GM12875 (cell line): Measurements from ENCODE around the gene OPRL1.
"Not testable (repeated sequence)": the region's sequence is repeated elsewhere in the genome, so short reads cannot be mapped to it uniquely, and the experiment has no call there.

Source experiments
- H3K4me3 ChIP-seq: one replicate; pipeline ENCODE4 v1.5.1; 2011; ENCODE audit warnings: low read depth, low read length, control low read depth
- TF ChIP-seq, protein P1 (sequence below): IDR thresholded peaks from 2 replicates; pipeline ENCODE4 v1.5.1; 2011; ENCODE audit warnings: low read depth, mild to moderate bottlenecking, control low read depth, inconsistent platforms, low read length, moderate library complexity, borderline replicate concordance; ENCODE audit not compliant: insufficient read depth

OPRL1 gene

DNA sequence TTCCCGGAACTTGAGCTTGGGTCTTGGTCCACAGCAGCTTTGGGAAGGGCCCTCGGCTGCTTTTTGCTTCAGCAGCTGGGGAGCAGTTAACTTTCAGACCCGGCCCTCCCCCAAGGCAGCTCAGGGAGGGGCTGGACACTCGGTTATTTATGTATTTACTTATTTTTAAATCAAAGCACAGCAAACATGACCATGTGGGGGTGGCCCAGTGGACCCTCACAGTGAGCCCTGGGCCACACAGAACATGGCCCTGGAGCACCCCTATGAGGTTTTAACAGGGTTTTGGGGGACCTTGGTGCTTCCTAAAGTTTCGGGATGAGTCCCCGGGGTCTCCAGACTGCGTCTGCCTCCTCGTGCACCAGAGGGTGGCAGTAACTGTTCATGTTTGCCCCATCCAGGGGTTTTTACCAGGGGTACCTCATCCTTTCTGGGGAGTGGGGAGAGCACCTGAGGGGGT is 54.1 kb downstream of the OPRL1 start:
- TF ChIP-seq, protein P1, sequence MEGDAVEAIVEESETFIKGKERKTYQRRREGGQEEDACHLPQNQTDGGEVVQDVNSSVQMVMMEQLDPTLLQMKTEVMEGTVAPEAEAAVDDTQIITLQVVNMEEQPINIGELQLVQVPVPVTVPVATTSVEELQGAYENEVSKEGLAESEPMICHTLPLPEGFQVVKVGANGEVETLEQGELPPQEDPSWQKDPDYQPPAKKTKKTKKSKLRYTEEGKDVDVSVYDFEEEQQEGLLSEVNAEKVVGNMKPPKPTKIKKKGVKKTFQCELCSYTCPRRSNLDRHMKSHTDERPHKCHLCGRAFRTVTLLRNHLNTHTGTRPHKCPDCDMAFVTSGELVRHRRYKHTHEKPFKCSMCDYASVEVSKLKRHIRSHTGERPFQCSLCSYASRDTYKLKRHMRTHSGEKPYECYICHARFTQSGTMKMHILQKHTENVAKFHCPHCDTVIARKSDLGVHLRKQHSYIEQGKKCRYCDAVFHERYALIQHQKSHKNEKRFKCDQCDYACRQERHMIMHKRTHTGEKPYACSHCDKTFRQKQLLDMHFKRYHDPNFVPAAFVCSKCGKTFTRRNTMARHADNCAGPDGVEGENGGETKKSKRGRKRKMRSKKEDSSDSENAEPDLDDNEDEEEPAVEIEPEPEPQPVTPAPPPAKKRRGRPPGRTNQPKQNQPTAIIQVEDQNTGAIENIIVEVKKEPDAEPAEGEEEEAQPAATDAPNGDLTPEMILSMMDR = no peak
- H3K4me3 ChIP-seq = no peak overlapping the region

DNA sequence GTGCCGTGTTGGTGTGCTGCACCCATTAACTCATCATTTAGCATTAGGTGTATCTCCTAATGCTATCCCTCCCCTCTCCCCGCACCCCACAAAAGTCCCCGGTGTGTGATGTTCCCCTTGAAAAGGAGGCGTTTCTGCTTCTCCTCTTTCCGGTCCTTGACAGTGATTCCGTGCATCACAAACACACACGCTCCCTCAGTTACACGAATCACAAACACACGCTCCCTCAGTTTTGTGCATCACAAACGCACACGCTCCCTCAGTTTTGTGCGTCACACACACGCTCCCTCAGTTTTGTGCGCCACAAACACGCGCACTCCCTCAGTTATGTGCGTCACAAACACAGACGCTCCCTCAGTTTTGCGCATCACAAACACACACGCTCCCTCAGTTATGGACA is 54.9 kb downstream of the OPRL1 start:
- not testable (repeated sequence) for H3K4me3 ChIP-seq

DNA sequence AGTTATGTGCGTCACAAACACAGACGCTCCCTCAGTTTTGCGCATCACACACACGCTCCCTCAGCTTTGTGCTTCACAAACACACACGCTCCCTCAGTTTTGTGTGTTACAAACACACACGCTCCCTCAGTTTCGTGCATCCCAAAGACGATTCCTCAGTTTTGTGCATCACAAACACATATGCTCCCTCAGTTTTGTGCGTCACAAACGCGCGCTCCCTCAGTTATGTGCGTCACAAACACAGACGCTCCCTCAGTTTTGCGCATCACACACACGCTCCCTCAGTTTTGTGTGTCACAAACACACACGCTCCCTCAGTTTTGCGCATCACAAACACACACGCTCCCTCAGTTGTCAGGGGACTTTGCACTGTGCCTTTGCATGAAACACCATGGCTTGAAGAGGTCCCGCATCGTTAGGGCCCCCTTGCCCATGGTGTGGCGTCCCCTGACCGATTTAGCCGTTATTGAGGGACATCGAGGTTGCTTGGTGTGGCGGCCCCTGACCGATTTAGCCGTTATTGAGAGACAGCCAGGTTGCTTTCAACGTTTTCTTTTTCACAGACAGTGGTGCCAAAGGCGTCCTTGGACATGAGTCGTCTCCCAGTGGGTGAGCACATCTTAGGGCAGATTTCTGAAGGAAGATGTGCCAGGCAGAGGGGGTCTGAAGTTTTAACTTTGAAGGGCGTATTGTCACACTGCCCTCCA is 56.3 kb downstream of the OPRL1 start:
- TF ChIP-seq, protein P1 = no peak
- no peak overlapping the region for H3K4me3 ChIP-seq

DNA sequence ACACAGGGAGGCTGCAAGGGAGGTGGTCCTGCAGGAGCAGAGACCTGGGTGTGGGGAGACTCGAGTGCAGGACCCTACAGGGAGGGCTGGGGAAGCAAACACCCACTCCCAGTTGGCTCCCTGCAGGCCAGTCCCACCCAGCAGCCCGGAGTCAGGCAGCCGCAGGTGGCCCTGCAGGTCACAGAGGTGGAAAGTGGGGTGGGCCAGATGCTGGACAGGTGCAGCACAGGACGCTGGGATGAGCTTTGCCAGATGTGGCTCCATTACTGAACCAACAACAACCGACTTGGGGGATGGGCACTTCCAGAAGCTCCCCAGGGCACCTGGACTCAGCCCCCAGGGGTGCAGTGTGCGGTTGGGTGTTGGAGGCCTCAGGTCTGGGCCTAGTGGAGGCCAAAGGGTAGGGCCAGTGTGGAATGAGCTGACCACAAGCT is 57.7 kb downstream of the OPRL1 start:
- TF ChIP-seq, protein P1 = no peak

DNA sequence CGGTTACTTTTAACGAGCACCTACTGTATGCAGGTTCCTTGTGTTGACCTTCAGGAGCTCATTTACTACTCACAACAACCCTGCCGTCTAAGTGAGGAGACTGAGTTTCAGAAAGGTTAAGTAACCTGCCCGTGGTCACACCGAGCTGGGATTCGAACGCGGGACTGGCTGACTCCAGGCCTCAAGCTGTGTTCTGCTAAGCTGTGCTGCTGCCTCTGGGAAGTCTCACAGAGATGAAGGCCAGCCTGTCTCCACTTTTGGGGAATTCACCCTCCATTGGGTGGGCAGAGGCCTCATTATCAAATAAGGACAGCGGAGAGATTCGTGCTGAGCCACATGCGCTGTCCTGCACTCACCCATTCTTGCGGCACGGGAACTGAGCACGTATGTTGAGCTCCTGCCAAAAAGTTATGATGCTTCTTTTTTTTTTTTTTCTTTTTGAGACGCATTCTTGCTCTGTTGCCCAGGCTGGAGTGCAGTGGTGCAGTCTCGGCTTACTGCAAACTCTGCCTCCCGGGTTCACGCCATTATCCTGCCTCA is 58.5 kb downstream of the OPRL1 start:
- TF ChIP-seq, protein P1 = no peak
- H3K4me3 ChIP-seq = no peak overlapping the region

More for the DNA sequence above, 57.7 kb downstream of the OPRL1 start:
- no peak overlapping the region for H3K4me3 ChIP-seq

DNA sequence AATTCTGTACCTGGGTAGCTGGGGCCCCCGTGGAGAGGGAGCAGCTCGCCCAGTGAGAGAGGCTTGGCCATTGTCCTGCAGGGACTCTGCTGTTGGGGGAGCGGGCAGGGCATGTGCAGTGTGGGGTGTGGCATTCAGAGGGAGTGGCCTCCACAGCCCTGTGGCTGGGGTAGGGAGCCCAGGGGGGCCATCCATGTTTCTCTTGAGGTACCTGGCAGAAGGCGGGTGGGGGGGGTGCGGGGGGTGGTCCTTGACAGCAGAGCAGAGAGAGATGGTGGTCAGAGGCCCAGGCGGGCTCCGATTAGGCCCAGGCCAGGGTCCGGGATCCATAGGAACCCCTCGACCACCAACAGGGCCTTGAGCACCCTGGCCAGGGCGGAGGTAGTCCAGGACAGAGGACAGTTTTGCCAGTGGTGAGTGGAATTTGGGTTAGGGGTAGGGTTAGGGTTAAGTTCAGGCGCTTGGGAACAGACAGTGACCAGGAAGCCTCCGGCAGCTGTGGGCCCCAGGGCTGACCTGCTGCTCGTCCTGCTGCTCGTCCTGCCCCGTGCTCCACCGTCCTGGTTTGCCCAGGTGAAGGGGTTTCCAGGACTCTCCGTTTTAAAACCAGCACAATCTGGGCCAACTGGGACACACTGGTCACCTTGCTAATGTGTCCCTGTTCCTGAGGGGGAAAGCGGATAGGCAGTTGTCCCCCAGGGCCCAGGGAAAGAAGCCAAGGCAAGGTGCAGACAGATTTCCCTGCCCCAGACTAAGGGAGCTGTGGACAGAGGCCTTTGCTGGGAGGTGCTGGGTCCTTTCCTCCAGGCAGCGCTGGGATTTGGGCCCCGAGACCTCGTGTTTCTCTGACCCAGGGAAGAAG is 59.5 kb downstream of the OPRL1 start:
- H3K4me3 ChIP-seq = no peak overlapping the region
- TF ChIP-seq, protein P1 = no peak

DNA sequence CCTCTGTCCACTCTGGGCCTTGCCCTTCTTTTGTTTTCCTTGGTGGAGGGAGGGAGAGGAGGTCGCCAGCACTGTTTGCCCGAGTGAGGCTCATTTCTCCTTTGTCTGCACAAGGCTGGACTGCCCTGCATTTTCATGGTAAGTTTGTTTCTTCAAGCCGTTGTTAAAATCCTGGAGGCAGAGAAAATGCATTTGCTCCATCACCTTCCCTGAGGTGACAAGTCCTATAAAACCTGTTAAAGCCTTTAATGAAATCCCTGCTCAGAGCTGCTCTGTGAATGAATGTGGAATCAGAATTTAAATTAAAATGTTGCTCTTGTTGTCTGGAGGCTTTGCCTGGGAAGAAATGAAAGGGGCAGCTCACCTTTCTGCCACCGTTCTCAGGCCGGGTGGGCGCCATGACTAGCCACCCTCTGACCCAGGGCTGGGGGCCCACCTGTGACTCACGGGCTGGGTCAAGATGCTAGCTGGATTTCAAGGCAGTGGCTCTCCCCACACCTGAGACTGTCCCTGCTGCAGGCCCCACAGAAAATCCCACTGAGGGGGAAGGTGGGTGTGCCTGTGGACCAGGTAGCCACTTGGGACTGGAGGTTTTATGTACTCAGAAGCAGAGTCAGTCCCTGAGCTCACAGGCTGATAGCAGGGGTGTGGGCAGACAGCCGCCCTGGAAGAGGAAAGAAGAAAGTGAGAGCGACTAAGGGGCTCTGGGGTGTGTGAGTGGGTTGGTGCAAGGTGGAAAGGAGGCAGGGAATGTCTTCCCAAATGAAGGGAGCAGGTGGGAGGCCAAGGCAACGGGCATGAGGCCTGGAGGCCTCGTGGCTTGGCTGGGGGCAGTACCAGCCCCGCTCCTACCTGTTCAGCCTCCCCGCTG is 60.4 kb downstream of the OPRL1 start:
- TF ChIP-seq, protein P1 = no peak
- no peak overlapping the region for H3K4me3 ChIP-seq
